ENCODE results near the gene ZNF57.

The ZNF57 gene

DNA sequence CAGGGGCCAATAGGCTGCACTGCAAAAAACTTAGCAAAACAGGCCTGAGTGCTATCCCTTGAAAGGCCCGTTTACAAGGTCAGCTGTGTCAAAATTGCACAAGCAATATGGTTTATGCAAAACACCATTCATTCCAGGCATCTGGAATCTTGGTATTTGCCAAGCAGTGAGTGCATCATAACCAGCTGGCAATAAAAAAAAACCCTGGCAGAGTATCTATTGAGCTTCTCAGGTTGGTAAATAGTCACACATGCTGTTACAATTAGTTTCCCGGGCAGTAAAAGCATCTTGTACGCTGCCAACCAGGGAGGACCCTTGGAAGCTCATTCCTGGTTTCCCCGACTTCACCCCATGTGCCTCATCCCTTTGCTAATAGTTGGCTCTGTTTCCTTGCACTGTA lies 22.8 kb downstream of the ZNF57 start:
- TF ChIP-seq GATA3 (IDR thresholded peaks at IDR 0.05; ENCODE audit: low read depth, low read length) = no peak
- TF ChIP-seq GATA2 (IDR thresholded peaks at IDR 0.05; ENCODE audit: low read depth, low read length) = no peak

DNA sequence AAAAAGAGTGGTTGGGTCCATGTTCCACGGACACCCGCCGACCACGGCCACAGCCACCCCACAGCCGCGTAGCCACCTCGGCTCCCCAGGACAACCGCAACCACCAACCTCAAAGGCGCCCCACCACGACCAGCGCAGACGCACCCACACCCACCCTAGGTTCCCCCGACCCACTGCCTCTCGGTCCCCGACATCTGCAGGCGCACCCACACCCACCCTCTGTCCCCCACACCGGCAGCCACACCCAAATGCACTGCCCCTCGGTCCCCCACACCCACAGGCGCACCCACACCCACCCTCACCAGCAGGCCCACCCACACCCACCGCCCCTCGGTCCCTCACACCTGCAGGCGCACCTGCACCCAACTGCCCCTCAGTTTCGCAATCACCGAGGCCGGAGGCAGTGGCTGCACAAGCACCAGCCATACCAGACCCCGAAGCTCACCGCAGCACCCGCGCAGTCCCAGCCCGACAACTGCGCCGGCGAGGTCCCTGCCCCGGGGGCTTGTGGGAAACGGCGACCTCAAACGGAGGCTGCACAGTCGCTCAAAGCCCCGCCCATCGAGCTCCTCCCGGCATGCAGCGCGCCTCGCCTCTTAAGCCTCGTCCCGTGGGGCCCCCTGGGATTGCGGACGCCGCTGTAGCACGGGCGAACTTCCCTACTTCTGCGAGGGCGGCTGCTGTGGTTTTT lies 25.8 kb downstream of the ZNF57 start:
- TF ChIP-seq GATA2 (IDR thresholded peaks at IDR 0.05; ENCODE audit: low read depth, low read length) (no peak), GATA3 (IDR thresholded peaks at IDR 0.05; ENCODE audit: low read depth, low read length) (no peak)

- TF ChIP-seq GATA3 (IDR thresholded peaks at IDR 0.05; ENCODE audit: low read depth, low read length) = no peak
- TF ChIP-seq GATA2 (IDR thresholded peaks at IDR 0.05; ENCODE audit: low read depth, low read length) = no peak
Measured at GRCh38 chr19:2927032-2927430, 26.3 kb downstream of the ZNF57 start.

GRCh38 chr19:2933490-2933910 lies 32.8 kb downstream of the ZNF57 start:
- TF ChIP-seq GATA3 (IDR thresholded peaks at IDR 0.05; ENCODE audit: low read depth, low read length) = no peak
- no peak for TF ChIP-seq GATA2 (IDR thresholded peaks at IDR 0.05; ENCODE audit: low read depth, low read length)

DNA sequence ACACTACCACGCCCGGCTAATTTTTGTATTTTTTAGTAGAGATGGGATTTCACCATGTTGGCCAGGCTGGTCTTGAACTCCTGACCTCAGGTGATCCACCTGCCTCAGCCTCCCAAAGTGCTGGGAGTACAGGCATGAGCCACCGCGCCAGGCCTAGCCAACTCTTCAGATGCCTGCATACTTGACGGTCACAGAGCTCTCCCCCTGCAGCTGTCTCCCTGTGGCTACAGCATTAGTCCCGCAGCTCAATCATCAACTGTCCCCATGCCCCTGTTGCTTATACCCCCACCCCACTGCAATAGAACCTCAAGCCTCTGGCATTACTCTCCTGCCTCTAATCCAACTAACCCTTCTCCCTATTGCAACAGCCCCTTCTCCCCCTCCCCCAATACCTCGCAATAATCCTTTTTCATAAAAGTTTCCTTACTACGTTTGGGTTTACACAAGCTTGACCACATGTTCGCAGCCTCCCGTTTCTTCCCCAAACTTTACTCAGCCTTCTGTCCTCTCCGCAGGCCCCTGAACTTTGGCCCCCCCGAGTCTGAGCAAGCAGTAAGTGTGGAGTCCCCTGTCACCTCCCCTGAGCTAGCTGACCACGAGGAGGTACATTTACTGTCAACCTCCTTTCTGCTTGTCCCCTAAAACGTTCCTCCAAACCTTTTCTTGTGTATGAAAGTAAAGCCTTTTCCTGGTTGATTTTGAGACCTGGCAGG lies 42.4 kb downstream of the ZNF57 start:
- TF ChIP-seq GATA3 (IDR thresholded peaks at IDR 0.05; ENCODE audit: low read depth, low read length) (no peak), GATA2 (IDR thresholded peaks at IDR 0.05; ENCODE audit: low read depth, low read length) (no peak)

DNA sequence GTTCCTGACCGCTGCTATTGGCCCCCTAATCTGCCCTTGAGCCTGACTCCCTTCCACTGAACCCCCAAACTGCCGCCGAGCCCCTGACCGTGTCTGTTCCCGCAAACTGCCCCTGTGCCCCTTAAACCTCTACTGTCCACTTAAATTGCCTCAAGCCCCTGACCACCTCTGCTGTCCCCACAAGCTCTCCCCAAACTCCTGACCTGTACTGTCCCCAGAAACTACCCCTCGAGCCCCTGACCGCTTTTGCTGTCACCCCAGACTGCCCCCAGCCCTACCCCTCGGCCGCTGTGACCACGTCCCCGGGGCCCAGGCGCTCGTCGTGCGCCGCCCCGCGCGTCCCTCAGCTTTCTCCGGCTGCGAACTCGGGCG lies 43.7 kb downstream of the ZNF57 start:
- TF ChIP-seq GATA2 (IDR thresholded peaks at IDR 0.05; ENCODE audit: low read depth, low read length) (no peak), GATA3 (IDR thresholded peaks at IDR 0.05; ENCODE audit: low read depth, low read length) (no peak)

GRCh38 chr19:2944775-2945574 lies 44.2 kb downstream of the ZNF57 start, which contains the start of gene ZNF77:
TSS of gene ZNF77 (minus strand) at chr19:2944971. CDS start at chr19:2944840, 131 bp downstream.
- TF ChIP-seq GATA3 (IDR thresholded peaks at IDR 0.05; ENCODE audit: low read depth, low read length) (no peak), GATA2 (IDR thresholded peaks at IDR 0.05; ENCODE audit: low read depth, low read length) (no peak)

DNA sequence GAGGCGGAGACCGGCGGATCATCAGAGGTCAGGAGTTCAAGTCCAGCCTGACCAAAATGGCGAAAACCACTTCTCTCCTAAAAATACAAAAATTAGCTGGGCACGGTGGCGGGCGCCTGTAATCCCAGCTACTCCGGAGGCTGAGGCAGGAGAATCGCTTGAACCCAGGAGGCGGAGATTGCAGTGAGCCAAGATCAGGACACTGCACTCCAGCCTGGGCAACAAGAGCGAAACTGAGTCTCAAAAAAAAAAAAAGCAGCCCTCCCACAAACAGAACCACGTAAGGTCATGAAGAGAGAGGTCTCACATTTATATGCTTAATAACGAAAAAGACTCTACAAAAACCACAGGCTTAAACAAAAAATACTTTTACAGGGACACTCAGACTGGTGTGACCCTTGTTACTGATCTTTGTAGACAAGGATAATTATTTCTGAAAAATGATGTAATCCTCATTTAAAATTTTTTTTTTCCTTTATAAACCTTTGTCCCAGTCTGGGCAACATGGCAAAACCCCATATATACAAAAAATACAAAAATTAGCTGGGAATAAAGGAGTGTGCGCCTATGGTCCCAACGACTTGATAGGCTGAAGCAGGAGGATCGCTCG lies 45.0 kb downstream of the ZNF57 start:
- TF ChIP-seq GATA2 (IDR thresholded peaks at IDR 0.05; ENCODE audit: low read depth, low read length) = no peak
- TF ChIP-seq GATA3 (IDR thresholded peaks at IDR 0.05; ENCODE audit: low read depth, low read length) = no peak

DNA sequence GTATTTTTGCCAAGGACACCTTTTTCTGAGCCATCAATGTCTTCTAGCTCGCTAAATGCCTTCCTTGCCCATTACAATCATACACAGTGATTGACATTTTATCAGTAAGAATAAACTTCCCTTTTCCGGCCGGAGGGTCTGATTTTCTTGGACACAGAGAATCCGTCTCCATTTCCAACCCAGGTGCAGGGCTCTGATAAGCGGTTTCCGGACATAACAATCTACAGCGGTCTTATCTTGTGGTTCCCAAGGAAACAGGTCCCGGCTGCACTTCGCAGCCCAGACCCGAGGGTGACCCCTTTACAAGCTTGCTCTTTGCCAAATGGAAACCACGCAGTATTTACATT lies 49.2 kb downstream of the ZNF57 start:
- TF ChIP-seq GATA3 (IDR thresholded peaks at IDR 0.05; ENCODE audit: low read depth, low read length) (peak; percentile 64; the same call in 1 of the 2 replicates), GATA2 (IDR thresholded peaks at IDR 0.05; ENCODE audit: low read depth, low read length) (peak; percentile 91)

DNA sequence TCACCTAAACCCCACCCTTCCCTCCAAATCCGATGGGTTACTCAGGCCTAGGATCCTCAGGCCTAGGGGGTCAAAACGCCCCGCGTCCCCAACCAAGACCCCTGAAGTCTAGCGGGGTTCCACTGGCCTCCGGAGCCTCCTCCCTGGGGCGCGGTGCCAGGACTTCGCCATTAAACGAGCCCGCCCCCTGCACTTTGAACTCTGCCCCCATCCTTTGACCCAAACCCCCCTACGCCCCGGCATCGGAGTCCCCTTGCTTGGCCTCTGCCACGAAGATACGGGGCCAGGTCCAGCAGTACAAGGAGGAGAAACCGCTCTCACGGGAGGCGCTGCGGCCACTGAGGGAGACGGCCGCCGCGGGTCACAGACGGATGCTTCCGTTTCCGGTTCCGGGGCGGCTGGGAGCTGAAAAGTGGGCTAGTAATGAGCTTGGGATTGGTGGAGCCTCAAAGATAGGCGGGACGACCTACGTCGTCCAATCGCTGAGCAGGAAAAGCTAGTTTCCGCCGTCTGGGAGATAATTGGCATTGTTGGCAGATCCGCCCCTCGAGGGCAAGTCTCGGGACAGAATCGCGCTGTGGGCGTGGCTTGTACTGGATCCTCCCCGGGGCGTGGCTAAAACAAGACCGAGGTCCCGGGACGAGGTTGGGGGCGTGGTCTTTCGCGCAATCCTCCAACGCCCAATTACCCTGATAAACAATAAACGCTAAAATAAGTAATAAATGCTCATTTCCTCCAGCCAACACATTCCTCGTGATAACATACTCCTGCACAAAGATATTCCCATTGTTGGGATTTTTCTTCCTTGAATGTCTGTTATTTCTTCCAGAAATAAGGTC lies 49.8 kb downstream of the ZNF57 start:
- TF ChIP-seq GATA2 (IDR thresholded peaks at IDR 0.05; ENCODE audit: low read depth, low read length) (no peak), GATA3 (IDR thresholded peaks at IDR 0.05; ENCODE audit: low read depth, low read length) (no peak)

DNA sequence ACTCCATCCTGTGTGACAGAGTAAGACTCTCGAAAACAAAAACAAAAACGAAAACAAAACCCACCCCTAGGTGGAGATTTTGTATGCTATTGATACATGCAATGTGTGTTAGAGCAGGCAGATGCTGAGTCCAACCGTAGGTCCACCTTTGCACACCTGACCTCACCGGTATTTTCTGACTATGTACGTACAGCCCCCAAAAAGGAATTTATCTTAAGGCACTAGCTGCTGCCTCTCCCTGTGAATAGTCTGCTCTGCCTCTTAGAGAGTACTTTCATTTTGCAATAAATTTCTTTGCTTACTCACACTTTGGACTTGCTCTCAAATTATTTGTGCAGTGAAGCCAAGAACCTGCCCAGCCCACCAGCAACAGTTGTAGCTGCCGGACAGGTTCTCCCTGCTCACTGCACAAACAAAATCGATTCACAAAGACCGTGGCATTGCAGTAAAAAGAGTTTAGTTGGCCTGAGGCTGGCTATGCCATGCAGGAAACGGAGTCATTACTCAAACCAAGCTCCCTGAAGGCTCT lies 52.3 kb downstream of the ZNF57 start:
- no peak for TF ChIP-seq GATA2 (IDR thresholded peaks at IDR 0.05; ENCODE audit: low read depth, low read length)
- no peak for TF ChIP-seq GATA3 (IDR thresholded peaks at IDR 0.05; ENCODE audit: low read depth, low read length)

DNA sequence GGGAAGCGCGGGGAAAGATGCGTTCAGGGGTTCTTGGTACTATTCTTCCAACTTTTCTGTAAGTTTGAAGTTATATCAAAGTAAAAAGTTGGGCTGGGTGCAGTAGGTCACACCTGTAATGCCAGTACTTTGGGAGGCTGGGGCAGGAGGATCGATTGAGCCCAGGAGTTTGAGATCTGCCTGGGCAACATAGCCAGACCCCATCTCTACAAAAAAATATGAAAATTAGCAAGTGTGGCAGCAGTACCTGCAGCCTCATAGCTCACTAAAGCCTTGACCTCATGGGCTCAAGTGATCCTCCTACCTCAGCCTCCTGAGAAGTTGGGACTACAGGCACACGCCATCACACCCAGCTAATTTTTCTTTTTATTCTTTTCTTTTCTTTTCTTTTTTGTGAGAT lies 56.4 kb downstream of the ZNF57 start:
- TF ChIP-seq GATA3 (IDR thresholded peaks at IDR 0.05; ENCODE audit: low read depth, low read length) (no peak), GATA2 (IDR thresholded peaks at IDR 0.05; ENCODE audit: low read depth, low read length) (no peak)

- TF ChIP-seq GATA3 (IDR thresholded peaks at IDR 0.05; ENCODE audit: low read depth, low read length) = no peak
- TF ChIP-seq GATA2 (IDR thresholded peaks at IDR 0.05; ENCODE audit: low read depth, low read length) = no peak
Measured at GRCh38 chr19:2960120-2960519, 59.4 kb downstream of the ZNF57 start.
